Gastrocnemius medialis (tissue), 4 donors: Measurements from ENCODE around the gene ACACA. TPM values are rescaled to one million over a fixed set of nuclear protein-coding genes. Genes with fewer than 3 reads are reported as not detected.

Experiments
- ATAC-seq, 2 donors: fragments of 150-250 bp; one replicate each; pipeline ENCODE4 v1.9.1; 2016
- DNase-seq, 2 donors: peaks; one replicate each; pipeline ENCODE4 v3.0.0-alpha.2; 2019
- H3K27ac ChIP-seq, 4 donors: fragments of 200-600 bp; sonication (generic); 1 replicate in 1 of 4; 2 replicates in 3 of 4; pipeline ENCODE4 v1.5.1; 2016 to 2018; ENCODE audit warnings: mild to moderate bottlenecking in 2 of 4, moderate library complexity in 1 of 4
- H3K27me3 ChIP-seq, 3 donors: fragments of 200-600 bp; sonication (generic) in 2 of 3; 1 replicate in 1 of 3; 2 replicates in 2 of 3; pipeline versions ENCODE4 v1.5.1 to v1.6.0; 2016 to 2019; ENCODE audit warnings: mild to moderate bottlenecking in 1 of 3, moderate library complexity in 1 of 3
- H3K36me3 ChIP-seq, 2 donors: fragments of 200-600 bp; sonication (generic) in 1 of 2; one replicate each; pipeline ENCODE4 v1.5.1; 2017 to 2018
- H3K4me1 ChIP-seq, 2 donors: fragments of 200-600 bp; sonication (generic) in 1 of 2; one replicate each; pipeline ENCODE4 v1.5.1; 2016 to 2017; ENCODE audit warnings: mild to moderate bottlenecking in 2 of 2
- H3K4me3 ChIP-seq, 4 donors: fragments of 200-600 bp; sonication (generic) in 3 of 4; 1 replicate in 1 of 4; 2 replicates in 3 of 4; pipeline ENCODE4 v1.5.1; 2016 to 2019; ENCODE audit warnings: mild to moderate bottlenecking in 2 of 4
- H3K9me3 ChIP-seq, 3 donors: fragments of 200-600 bp; sonication (generic) in 2 of 3; 1 replicate in 1 of 3; 2 replicates in 2 of 3; pipeline ENCODE4 v1.5.1; 2016 to 2019
- POLR2A ChIP-seq, 2 donors: fragments of 450-650 bp; IDR thresholded peaks; one replicate each; pipeline ENCODE4 v1.6.1; 2017; ENCODE audit warnings: antibody characterized with exemption in 2 of 2, mild to moderate bottlenecking in 2 of 2, moderate library complexity in 2 of 2
- in situ Hi-C, 4 donors: fragments of 200-750 bp; cut with MboI; loops; one replicate each; pipeline versions ENCODE4 v1.15.0 to v1.8.0; 2017; ENCODE audit warnings: low sequenced_read_pairs in 4 of 4
- intact Hi-C: fragments of 100-400 bp; cut with DNase I; formaldehyde crosslinking; loops from one replicate; pipeline ENCODE4 v1.15.1; 2023; ENCODE audit warnings: low total_unique reads
- total RNA-seq, 4 donors: library from RNA; depleted of rRNA; stranded (reverse); fragments of >200 nt; gene quantifications; one replicate each; pipeline versions ENCODE4 v1.1.0 to v1.2.3, GENCODE V29; 2016
- TF ChIP-seq, protein P1 (sequence below), 5 experiments: fragments of 450-650 bp in 3 of 5; fragments of 200-600 bp in 2 of 5; sonication (generic) in 2 of 5; IDR thresholded peaks in 4 of 5; conservative IDR thresholded peaks in 1 of 5; 1 replicate in 4 of 5; 2 replicates in 1 of 5; pipeline ENCODE4 v1.5.1; 2016 to 2019; ENCODE audit warnings: antibody characterized with exemption in 5 of 5, mild to moderate bottlenecking in 3 of 5, moderate library complexity in 3 of 5

The ACACA gene
- total RNA-seq, 4 donors from 2014 or later = 13.4 to 28.9 (median 18.9) TPM

DNA sequence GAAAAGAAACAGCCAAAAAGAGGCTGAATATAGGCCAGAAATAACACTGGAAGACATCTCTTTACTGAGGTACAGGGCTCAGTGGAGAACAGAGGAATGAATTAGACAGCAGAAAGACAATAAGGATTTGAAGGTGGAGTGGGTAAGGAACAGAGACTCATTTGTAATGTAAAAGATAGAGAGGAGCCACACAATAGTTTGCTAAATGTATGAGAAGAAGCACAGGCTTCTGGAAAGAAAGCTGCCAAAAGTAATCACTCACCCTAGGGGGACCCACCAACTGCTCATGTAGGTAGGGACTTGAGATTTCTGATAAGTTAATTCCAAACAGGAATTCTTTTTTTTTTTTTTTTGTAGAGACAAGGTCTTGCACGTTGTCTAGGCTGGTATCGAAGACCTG lies 271.1 kb downstream of the ACACA start:
- ATAC-seq = no peak
- in situ Hi-C loops = no loop called here

DNA sequence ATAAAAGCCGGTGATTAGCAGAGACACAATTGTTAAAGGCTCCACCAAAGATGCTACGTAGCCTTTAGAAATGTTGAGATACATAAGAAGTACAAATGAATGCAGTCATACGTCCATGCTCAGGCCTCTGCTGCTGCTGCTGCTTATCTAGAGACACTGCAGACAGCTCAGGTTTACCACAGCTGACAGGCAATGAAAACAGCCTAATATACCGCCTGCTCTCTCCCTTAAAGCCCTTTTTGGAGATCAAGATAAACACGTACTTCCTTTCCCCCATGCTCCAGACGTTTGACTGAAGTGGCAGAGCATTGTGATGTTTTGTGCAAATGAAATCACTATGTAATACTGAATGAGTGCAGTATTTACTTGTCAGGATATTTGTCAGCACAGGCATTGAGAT lies 272.6 kb downstream of the ACACA start:
- in situ Hi-C loops (no loop called here), intact Hi-C loops (no loop called here)
- Histone ChIP-seq H3K4me1 (peaks cover 0 to 8% of the 10 kb centered on the region in 2 donors), H3K4me3 (no peak overlapping the region), H3K36me3 (peaks cover 0 to 11% of the 10 kb centered on the region in 2 donors), H3K27me3 (no peaks in the 10 kb centered on the region), H3K9me3 (no peaks in the 10 kb centered on the region), H3K27ac (no peak overlapping the region)
- TF ChIP-seq, protein P1, sequence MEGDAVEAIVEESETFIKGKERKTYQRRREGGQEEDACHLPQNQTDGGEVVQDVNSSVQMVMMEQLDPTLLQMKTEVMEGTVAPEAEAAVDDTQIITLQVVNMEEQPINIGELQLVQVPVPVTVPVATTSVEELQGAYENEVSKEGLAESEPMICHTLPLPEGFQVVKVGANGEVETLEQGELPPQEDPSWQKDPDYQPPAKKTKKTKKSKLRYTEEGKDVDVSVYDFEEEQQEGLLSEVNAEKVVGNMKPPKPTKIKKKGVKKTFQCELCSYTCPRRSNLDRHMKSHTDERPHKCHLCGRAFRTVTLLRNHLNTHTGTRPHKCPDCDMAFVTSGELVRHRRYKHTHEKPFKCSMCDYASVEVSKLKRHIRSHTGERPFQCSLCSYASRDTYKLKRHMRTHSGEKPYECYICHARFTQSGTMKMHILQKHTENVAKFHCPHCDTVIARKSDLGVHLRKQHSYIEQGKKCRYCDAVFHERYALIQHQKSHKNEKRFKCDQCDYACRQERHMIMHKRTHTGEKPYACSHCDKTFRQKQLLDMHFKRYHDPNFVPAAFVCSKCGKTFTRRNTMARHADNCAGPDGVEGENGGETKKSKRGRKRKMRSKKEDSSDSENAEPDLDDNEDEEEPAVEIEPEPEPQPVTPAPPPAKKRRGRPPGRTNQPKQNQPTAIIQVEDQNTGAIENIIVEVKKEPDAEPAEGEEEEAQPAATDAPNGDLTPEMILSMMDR (IDR thresholded peaks at IDR 0.05 in 4 of 5, conservative IDR thresholded peaks at IDR 0.05 in 1 of 5) = no peak
- TF ChIP-seq POLR2A (IDR thresholded peaks at IDR 0.05) = no peak
- no peak for ATAC-seq
- DNase-seq = no peak

More for the DNA sequence above, 271.1 kb downstream of the ACACA start:
- Histone ChIP-seq H3K36me3 (no peaks in the 10 kb centered on the region), H3K9me3 (no peaks in the 10 kb centered on the region), H3K27ac (no peak overlapping the region), H3K4me1 (peaks cover 0 to 10% of the 10 kb centered on the region in 2 donors), H3K27me3 (no peaks in the 10 kb centered on the region), H3K4me3 (no peak overlapping the region)
- intact Hi-C loops = no loop called here
- no peak for DNase-seq
- no peak for TF ChIP-seq POLR2A (IDR thresholded peaks at IDR 0.05)
- TF ChIP-seq, protein P1 (IDR thresholded peaks at IDR 0.05 in 4 of 5, conservative IDR thresholded peaks at IDR 0.05 in 1 of 5) = no peak

- in situ Hi-C loops = no loop called here
- no peaks in the 10 kb centered on the region for H3K9me3 ChIP-seq
These were observed 273.5 kb downstream of the ACACA start for GRCh38 chr17:37133136-37133535.

GRCh38 chr17:37131669-37132611 lies 274.7 kb downstream of the ACACA start:
- Histone ChIP-seq H3K4me1 (no peaks in the 10 kb centered on the region), H3K27ac (no peak overlapping the region), H3K36me3 (peaks cover 0 to 20% of the 10 kb centered on the region in 2 donors), H3K4me3 (no peak overlapping the region), H3K27me3 (no peaks in the 10 kb centered on the region), H3K9me3 (no peaks in the 10 kb centered on the region)
- no peak for DNase-seq
- TF ChIP-seq, protein P1 (IDR thresholded peaks at IDR 0.05 in 4 of 5, conservative IDR thresholded peaks at IDR 0.05 in 1 of 5) = no peak
- no peak for TF ChIP-seq POLR2A (IDR thresholded peaks at IDR 0.05)
- ATAC-seq = no peak
- in situ Hi-C loops (no loop called here), intact Hi-C loops (no loop called here)

More at GRCh38 chr17:37133136-37133535, 273.5 kb downstream of the ACACA start:
- no peaks in the 10 kb centered on the region for H3K4me1 ChIP-seq
- DNase-seq (no peak), ATAC-seq (no peak)
- no peak overlapping the region for H3K4me3 ChIP-seq
- TF ChIP-seq POLR2A (IDR thresholded peaks at IDR 0.05) = no peak
- TF ChIP-seq, protein P1 (IDR thresholded peaks at IDR 0.05 in 4 of 5, conservative IDR thresholded peaks at IDR 0.05 in 1 of 5) = no peak
- intact Hi-C loops = no loop called here
- H3K36me3 ChIP-seq = peaks cover 0 to 20% of the 10 kb centered on the region in 2 donors
- no peaks in the 10 kb centered on the region for H3K27me3 ChIP-seq
- no peak overlapping the region for H3K27ac ChIP-seq
